Lower leg skin (tissue), 3 donors: ENCODE data around the gene KDELR3.

Experiments used
- POLR2A ChIP-seq, 2 donors: fragments of 450-650 bp; IDR thresholded peaks; one replicate each; pipeline ENCODE4 v1.6.1; 2016 to 2017; ENCODE audit warnings: antibody characterized with exemption in 2 of 2, mild to moderate bottlenecking in 1 of 2, moderate library complexity in 1 of 2
- TF ChIP-seq, protein P1 (sequence below), 3 donors: fragments of 450-650 bp; IDR thresholded peaks; one replicate each; pipeline ENCODE4 v1.5.1; 2016; ENCODE audit warnings: antibody characterized with exemption in 3 of 3, mild to moderate bottlenecking in 3 of 3, moderate library complexity in 2 of 3

DNA sequence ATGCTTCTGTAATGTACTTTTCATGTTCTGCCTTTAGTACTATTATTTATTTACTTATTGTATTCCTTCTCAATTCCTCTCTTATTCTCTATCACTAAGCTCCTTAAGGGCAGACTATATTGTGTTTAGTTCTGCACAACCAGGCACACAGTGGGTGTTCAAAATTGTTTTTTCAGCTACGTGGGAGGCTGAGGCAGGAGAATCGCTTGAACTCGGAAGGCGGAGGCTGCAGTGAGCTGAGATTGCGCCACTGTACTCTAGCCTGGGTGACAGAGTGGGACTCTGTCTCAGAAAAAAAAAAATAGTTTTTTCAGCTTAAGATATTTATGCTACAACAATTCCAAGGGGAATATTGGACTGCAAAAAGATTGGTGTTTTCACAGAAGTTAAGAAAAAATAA is 55.6 kb downstream of the KDELR3 start:
- TF ChIP-seq, protein P1, sequence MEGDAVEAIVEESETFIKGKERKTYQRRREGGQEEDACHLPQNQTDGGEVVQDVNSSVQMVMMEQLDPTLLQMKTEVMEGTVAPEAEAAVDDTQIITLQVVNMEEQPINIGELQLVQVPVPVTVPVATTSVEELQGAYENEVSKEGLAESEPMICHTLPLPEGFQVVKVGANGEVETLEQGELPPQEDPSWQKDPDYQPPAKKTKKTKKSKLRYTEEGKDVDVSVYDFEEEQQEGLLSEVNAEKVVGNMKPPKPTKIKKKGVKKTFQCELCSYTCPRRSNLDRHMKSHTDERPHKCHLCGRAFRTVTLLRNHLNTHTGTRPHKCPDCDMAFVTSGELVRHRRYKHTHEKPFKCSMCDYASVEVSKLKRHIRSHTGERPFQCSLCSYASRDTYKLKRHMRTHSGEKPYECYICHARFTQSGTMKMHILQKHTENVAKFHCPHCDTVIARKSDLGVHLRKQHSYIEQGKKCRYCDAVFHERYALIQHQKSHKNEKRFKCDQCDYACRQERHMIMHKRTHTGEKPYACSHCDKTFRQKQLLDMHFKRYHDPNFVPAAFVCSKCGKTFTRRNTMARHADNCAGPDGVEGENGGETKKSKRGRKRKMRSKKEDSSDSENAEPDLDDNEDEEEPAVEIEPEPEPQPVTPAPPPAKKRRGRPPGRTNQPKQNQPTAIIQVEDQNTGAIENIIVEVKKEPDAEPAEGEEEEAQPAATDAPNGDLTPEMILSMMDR (IDR thresholded peaks at IDR 0.05), result no peak
- TF ChIP-seq POLR2A (IDR thresholded peaks at IDR 0.05), result no peak
